Measurements from ENCODE around the gene C19orf47.
"Not testable (repeated sequence)": the region's sequence is repeated elsewhere in the genome, so short reads cannot be mapped to it uniquely, and the experiment has no call there.

Gene C19orf47

DNA sequence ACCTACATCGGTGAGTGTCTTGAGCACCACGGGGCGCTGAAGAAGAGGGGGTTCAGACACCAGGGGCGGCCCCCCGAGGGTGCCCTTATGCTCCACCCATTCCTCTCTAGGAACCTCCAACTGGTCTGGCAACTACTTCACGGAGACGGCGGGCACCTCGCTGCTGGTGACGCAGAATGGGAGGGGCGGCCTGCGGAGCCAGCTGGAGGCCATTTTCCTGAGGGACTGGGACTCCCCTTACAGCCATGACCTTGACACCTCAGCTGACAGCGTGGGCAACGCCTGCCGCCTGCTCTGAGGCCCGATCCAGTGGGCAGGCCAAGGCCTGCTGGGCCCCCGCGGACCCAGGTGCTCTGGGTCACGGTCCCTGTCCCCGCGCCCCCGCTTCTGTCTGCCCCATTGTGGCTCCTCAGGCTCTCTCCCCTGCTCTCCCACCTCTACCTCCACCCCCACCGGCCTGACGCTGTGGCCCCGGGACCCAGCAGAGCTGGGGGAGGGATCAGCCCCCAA is 29.7 kb upstream of the C19orf47 start:
- in situ Hi-C loops (cut with MboI; ENCODE audit: low sequenced_read_pairs), result no loop called here

DNA sequence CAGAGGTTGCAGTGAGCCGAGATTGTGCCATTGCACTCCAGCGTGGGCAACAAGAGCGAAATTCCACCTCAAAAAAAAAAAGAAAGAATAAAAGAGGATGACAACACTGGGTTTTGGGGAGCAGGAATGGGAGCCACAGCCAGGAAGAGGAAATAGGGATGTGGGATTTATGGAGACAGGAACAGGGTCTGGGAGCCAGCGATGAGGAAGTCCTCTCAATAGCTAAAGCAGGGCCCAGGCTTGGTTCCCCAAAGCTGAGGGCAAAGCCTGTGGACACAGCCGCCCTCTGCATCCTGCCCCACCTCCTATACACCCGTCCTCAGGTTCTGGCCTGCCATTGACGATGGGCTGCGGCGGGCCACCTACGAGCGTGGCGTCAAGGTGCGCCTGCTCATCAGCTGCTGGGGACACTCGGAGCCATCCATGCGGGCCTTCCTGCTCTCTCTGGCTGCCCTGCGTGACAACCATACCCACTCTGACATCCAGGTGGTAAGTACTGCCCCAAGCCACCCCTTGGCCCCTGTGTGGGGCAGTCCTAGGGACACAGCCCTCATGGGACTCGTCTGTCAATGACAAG is 28.2 kb upstream of the C19orf47 start:
- in situ Hi-C loops (cut with MboI; ENCODE audit: low sequenced_read_pairs), result no loop called here

DNA sequence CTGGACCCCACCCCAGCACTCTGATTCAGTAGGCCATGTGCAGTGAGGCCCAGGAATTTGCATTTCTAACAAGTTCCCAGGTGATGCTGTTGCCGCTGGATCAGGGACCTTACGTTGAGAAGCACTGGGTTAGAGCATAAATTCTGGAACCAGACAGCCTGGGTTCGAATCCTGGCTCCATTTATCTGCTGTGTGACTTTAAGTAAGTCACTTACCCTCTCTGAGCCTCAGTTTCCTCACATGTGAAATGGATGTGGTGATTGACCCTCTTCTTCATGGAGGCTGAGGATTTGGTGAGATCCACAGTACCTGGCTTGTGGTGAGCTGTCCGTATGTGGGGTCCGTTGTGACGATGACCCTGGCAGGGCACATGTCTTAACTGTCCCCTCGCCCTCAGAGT is 25.9 kb upstream of the C19orf47 start:
- in situ Hi-C loops (cut with MboI; ENCODE audit: low sequenced_read_pairs), result no loop called here

DNA sequence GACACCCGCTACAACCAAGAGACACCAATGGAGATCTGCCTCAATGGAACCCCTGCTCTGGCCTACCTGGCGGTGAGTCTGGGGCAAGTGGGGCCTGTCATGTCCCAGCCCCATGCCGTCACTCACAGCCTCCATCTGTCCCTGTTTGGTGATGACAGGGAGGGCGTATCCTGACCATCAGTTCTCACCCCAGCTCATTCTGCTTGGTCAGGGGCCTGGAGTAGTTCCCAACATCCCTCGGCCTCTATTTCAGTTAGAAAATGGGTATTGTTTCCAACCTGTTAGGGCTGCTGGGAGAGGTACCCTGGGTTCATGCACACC is 23.6 kb upstream of the C19orf47 start:
- in situ Hi-C loops (cut with MboI; ENCODE audit: low sequenced_read_pairs), result no loop called here

DNA sequence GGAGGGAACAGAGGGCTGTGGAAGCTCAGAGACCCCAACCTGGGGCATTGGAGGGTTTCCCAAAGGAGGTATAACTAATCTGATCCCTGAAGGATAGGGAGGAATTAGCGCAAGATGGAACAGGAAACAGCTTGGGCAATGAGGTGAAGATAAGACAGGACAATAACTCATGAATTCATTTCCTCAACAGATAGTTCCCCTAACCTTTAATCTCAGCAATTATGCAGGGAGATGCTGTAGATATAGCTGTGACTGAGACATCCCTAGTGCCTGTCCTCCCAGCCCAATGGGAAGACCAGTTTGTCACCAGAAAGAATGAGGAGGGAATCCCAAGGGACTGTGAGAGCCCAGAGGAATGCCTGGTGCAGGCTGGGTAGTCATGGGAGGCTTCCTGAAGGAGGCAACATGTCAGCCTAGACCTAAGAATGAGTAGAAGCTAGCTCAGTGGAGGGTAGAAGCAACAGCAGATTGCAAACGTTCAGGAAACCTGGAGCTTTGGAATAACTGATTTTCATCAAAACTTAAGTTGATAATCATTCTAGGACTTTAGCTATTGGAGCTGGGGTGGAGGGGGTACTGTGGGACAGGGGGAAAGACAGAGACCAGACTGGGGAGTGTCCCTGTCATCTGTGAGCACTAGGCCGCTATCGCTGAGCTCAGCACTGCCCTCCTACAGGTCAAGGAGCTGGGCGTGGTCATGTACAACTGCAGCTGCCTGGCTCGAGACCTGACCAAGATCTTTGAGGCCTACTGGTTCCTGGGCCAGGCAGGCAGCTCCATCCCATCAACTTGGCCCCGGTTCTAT is 23.0 kb upstream of the C19orf47 start:
- in situ Hi-C loops (cut with MboI; ENCODE audit: low sequenced_read_pairs), result no loop called here

DNA sequence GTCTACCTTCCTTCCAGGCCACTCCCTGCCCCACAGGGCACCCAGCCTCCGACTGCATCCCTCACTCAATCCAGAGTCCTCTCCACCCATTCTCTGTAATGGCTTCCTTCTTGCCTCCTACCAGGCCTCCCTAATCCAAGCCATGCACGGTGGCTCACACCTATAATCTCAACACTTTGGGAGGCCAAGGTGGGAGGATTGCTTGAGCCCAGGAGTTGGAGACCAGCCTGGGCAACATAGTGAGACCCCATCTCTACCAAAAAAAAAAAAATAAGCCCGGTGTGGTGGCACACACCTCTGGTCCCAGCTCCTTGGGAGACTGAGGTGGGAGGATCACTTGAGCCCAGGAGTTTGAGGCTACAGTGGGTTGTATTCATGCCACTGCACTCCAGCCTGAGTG is 22.1 kb upstream of the C19orf47 start:
- in situ Hi-C loops (cut with MboI; ENCODE audit: low sequenced_read_pairs), result not testable (repeated sequence)

DNA sequence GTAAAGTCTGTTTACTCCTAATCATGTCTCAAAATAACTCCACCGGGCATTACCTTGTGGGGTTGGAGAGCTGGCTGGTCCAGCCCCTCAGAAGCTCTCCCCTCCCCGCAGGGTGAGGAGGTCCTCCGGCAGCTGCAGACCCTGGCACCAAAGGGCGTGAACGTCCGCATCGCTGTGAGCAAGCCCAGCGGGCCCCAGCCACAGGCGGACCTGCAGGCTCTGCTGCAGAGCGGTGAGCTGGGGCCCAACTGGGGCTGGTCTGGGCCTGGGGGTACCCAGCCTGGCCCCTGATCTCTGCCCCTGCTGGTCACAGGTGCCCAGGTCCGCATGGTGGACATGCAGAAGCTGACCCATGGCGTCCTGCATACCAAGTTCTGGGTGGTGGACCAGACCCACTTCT is 21.6 kb upstream of the C19orf47 start:
- in situ Hi-C loops (cut with MboI; ENCODE audit: low sequenced_read_pairs), result no loop called here

DNA sequence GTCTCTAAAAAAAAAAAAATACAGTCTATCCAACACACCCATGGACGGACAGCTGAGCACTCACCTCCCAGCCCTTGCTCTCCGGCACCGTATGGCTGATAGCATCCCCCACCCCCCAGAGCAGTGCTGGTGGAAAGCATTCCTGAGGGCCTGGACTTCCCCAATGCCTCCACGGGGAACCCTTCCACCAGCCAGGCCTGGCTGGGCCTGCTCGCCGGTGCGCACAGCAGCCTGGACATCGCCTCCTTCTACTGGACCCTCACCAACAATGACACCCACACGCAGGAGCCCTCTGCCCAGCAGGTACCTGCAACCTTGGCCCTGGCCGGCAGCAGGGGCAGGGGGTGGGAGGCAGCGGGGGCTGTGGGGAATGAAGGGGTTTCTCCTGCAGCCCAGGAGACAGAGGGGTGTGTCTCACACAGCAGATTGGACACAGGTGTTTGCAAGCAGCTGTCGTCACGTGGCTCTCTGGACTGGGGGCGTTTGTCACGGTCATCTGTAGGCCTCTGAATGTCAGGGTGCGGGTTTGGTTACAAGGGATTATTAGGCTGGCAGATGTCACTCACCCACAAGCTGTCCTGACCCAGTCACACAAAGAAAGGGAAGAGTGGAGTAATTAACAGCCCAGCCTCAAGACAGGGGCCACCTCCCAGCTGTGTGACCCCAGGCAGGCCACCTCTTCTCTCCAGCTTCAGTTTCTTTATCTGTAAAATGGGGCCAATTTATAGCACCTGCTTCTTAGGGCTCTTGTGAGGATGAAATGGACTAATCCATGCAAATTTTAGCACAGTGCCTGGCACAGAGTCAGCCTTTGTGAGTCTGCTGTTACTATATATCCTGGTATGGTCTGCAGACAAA is 19.6 kb upstream of the C19orf47 start:
- in situ Hi-C loops (cut with MboI; ENCODE audit: low sequenced_read_pairs), result no loop called here

DNA sequence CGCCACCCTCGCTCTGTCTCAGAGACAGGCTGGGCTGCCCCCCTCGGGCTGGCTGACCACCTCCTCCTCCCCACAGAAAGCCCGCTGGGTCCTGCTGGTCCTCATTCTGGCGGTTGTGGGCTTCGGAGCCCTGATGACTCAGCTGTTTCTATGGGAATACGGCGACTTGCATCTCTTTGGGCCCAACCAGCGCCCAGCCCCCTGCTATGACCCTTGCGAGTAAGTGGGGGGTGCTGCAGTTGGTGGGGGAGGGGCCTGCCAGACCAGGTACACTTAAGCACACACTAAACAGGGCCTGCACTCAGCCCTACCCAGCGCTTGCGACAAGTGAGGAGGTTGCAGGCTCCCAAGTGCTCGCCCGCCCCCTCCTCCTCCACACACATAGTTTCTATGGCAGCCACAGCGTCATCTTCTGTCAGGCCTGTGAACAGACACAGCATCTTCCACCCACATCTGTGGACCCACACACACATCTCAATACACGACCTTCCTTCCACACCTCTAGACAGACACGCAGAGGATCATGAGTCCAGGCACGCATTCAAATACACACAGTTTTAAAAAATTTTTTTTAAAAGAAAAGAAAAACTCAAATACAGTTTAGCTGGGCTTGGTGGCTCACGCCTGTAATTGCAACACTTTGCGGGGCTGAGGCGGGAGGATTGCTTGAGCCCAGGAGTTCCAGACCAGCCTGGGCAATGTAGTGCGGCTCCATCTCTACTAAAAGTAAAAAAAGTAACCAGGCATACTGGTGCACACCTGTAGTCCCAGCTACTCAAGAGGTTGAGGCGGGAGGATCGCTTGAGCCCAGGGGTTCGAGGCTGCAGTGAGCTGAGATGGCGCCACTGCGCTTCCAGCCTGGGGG is 18.7 kb upstream of the C19orf47 start:
- in situ Hi-C loops (cut with MboI; ENCODE audit: low sequenced_read_pairs), result no loop called here

DNA sequence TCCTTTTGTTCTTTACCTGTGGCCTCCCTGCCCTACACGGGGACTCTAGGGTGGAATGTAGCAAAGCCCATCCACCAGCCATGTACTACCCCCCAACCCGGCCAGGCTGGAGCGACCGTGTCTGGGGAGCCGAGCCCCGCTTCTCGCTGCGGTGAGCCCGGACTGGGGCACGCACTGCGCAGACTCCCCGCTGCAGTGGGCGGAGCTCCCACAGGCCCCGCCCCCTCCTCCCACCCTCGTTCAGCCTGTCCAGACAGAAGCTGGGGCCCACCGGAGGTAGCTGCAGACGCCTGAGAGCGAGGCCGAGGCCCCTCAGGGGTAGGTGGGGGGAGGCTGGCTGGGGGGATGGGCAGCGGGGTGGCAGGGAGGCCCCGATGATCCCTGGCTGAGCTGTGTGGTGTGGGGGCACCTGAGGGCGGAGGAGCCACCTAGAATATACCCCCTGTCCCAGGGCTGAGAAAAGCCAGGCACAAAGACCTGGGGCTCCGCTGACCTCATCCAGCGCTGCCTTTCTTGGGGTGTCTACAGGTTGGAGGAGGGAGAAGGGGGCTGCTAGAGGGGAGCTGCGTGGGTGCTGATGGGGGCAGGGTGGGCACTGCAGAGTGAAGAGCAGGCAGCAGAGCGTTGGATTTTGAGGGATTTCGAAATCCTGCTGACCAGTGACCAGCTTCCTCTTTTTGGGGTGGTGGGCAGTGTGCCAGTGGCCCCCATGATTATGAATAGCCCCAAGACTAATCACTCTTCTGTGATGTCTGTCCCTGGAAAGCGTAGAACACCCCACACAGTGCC is 17.6 kb upstream of the C19orf47 start:
- in situ Hi-C loops (cut with MboI; ENCODE audit: low sequenced_read_pairs), result no loop called here

DNA sequence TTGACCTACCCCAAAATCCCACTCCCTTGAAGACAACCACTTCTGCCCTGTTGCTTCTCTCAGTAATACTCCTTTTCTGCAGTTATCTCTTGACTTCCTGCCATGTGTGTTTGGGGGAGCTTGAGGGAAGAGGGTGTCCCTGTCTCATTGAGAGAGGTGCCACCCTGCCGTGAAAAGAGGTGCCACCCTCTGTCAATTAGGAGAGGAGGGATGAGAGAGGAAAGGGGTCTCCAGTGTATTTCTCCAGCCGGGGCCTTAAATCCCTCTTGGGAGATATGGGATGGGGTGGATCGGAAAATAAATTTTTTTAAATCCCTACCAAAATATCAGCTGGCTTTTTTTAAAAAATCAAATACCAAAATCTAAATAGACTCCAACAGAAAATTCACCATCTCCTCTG is 16.8 kb upstream of the C19orf47 start:
- in situ Hi-C loops (cut with MboI; ENCODE audit: low sequenced_read_pairs), result no loop called here

DNA sequence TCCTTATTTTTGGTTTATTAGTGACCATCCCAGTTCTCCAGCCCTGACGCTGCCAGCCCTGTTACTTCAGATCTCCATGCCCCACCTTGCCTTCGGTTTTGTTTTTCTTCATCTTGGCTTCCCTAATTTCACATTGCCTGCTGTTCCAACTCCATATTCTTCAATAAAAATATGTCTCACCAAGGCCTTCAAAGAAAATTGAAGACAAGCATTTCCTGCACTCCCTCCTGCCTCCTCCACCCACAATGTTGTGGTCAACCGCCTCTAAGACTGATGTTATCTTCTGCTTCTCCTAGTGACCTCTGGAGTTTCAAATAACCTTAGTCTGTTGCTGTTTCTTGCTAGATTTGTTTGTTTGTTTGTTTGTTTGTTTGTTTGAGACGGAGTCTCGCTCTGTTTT is 14.9 kb upstream of the C19orf47 start:
- in situ Hi-C loops (cut with MboI; ENCODE audit: low sequenced_read_pairs), result no loop called here

DNA sequence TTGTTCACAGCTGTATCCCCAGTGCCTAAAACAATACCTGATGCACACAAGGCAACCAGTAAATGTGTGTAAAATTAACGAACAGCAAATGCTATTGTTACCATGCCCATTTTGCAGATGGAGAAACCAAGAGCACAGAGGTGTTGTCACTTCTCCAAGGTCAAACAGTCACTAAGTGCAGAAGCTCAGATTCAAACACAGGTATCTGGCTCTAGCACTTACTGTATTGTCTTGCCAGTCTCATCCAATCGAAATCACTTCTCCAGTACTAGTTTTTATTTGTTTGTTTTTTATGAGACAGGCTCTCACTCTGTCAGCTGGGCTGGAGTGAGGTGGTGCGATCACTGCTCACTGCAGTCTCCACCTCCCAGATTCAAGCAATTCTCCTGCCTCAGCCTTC is 14.0 kb upstream of the C19orf47 start:
- in situ Hi-C loops (cut with MboI; ENCODE audit: low sequenced_read_pairs), result no loop called here

DNA sequence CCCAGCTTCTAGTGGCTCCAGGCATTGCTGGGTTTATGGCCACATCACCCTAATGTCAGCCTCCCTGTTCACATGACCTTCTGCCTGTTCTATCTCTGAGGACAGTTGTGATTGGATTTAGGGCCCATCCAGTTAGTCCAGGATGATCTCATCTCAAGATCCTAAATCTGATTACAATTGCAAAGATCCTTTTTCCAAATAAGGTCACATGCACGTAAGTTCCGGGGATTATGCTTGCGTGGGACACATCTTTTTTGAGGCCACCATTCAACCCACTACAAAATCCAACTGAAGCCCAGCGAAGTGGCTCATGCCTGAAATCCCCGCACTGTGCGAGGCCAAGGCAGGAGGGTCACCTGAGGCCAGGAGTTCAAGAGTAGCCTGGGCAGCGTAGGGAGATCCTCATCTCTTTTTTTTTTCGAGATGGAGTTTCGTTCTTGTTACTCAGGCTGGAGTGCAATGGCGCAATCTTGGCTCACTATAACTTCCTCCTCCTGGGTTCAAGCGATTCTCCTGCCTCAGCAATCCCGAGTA is 12.6 kb upstream of the C19orf47 start:
- in situ Hi-C loops (cut with MboI; ENCODE audit: low sequenced_read_pairs), result no loop called here

DNA sequence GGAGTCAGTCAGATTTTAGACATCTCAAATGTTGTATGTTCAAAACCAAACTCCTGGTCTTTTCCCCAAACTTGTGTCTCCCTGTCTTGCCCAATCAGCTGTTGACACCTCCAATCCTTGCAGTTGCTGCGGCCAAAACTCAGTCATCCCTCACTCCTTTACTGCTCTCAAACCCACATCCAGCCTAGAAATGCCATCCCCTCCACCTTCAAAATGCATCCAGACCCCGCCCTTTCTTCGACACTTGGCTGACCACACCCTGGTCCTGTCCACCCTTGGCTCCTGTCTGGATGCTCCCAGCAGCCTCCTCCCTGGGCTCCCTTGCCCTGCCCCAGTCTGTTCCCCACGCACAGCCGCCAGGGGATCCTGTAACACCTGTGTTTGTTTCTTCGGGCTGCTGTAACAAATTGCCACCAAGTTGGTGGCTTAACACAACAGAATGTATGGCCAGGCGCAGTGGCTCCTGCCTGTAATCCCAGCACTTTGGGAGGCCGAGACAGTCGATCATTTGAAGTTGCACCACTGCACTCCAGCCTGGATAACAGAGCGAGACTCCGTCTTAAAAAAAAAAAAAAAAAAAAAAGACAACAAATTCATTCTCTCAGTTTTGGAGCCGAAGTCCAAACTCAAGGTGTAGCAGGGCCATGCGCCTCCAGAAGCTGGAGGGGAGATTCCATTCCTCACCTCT is 12.0 kb upstream of the C19orf47 start:
- in situ Hi-C loops (cut with MboI; ENCODE audit: low sequenced_read_pairs), result no loop called here

DNA sequence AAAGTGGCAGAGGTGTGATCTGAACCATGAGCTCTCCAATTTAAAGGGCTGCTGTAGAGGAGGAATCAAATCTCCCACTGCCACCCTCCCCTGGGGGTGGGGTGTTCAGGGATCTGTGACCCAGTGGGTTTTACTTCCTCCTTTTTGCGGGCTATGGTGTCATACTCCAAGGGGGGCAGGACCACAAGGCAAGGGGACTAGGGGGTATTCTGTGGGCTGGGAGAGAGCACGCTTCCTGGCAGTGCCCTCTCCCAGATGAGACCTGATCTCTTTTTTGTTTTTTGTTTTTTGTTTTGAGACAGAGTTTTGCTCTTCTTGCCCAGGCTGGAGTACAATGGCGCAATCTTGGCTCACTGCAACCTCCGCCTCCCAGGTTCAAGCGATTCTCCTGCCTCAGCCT is 10.6 kb upstream of the C19orf47 start:
- in situ Hi-C loops (cut with MboI; ENCODE audit: low sequenced_read_pairs), result no loop called here

DNA sequence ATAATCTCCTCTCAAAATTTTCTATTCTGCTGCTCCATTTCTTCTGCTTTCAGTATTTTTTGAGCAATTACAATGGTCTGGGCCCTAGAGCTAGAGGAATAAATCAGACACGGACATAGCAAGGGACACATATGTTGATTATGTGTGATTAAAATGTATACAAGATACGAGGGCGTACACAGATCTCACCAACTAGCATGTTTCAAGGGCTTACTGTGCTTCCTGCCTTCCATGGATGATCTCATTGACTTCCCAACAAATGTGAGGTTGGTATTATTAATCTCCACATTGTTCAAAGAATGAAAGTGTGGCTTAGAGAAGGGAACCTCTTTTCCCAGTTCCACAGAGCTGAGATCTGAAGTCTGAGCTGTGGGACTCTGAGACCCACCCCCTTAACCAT is 9.4 kb upstream of the C19orf47 start:
- in situ Hi-C loops (cut with MboI; ENCODE audit: low sequenced_read_pairs), result no loop called here

DNA sequence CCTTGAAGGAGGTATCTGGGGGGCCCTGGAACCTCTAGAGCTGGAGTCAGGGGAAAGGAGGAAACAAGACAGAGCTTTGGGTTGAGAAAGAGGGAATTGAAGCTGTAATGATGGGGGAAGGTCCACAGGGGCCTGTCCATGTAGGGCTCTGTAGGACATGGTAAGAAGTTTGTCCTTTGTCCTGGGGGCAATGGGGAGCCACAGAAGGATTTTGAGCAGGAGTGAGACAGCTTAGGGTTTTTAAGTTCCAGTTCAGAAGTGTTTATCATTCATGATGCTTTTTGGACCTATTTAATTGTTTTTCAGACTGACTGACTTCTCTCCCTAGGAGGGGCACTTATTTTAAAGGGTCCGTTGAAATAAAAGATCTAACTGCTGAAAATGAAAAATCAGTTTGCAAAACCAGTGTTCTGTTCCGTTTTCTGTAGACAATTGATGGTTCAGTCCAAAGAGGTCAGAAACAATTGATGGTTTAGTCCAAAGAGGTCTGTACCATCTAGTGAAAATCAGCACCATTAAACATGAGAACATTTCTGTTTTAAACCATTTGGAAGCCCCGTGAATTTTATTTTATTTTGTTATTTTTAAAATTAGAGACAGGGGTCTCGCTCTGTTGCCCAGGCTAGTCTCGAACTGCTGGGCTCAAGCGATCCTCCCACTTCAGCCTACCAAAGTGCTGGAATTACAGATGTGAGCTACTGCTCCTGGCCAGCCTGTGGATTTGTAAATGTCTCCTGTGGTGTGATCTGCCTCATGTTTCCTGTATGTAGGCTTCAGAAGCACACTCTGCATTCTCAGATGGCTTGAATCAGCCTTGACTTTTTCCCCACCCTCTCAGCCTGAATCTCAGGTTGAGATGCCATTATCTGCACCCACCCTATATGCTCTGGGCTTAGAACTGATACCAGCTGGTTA is 8.7 kb upstream of the C19orf47 start:
- in situ Hi-C loops (cut with MboI; ENCODE audit: low sequenced_read_pairs), result no loop called here
